GM23338 (cell line): ENCODE data around the gene GALNT13. TPM values are rescaled to one million over a fixed set of nuclear protein-coding genes. Genes with fewer than 3 reads are reported as not detected.

Experiments
- ATAC-seq: fragments of 200-7000 bp; cut with Tn5 transposase; 3 replicates; pipeline ENCODE4 v1.9.1; 2020
- DNase-seq: peaks from one replicate; pipeline ENCODE4 v3.0.0-alpha.2; 2015; ENCODE audit warnings: low spot score
- H2AFZ ChIP-seq: fragments of 200-600 bp; sonication (generic); 2 replicates; pipeline ENCODE4 v1.8.0; 2016; ENCODE audit warnings: antibody characterized with exemption, mild to moderate bottlenecking, moderate library complexity
- H3F3A ChIP-seq: fragments of 200-600 bp; sonication (generic); replicated peaks from 2 replicates; pipeline ENCODE4 v1.8.0; 2017; ENCODE audit warnings: antibody characterized with exemption, mixed run types, low read depth
- H3K27ac ChIP-seq: fragments of 200-600 bp; sonication (generic); 2 replicates; pipeline ENCODE4 v1.6.1; 2016; ENCODE audit warnings: low read depth
- H3K27me3 ChIP-seq: fragments of 200-600 bp; sonication (generic); 2 replicates; pipeline ENCODE4 v1.8.0; 2016; ENCODE audit warnings: mild to moderate bottlenecking, mixed run types, moderate library complexity; ENCODE audit not compliant: insufficient read depth
- H3K36me3 ChIP-seq: fragments of 200-600 bp; sonication (generic); 2 replicates; pipeline ENCODE4 v1.8.0; 2016; ENCODE audit warnings: mild to moderate bottlenecking; ENCODE audit not compliant: insufficient read depth
- H3K4me1 ChIP-seq: fragments of 200-600 bp; sonication (generic); 2 replicates; pipeline ENCODE4 v1.8.0; 2016; ENCODE audit warnings: mild to moderate bottlenecking, moderate library complexity; ENCODE audit not compliant: insufficient read depth
- H3K4me2 ChIP-seq: fragments of 200-600 bp; sonication (generic); 2 replicates; pipeline ENCODE4 v1.7.1; 2017; ENCODE audit warnings: mixed run types
- H3K4me3 ChIP-seq: fragments of 200-600 bp; sonication (generic); 2 replicates; pipeline ENCODE4 v1.6.1; 2016; ENCODE audit warnings: mixed run types
- H3K79me2 ChIP-seq: fragments of 200-600 bp; sonication (generic); replicated peaks from 2 replicates; pipeline ENCODE4 v1.8.0; 2017; ENCODE audit warnings: mild to moderate bottlenecking; ENCODE audit not compliant: insufficient read depth
- H3K9me2 ChIP-seq: fragments of 200-600 bp; sonication (generic); 2 replicates; pipeline ENCODE4 v1.8.0; 2017; ENCODE audit not compliant: insufficient read depth
- H4K20me1 ChIP-seq: fragments of 200-600 bp; sonication (generic); replicated peaks from 2 replicates; pipeline ENCODE4 v1.8.0; 2017; ENCODE audit warnings: mild to moderate bottlenecking; ENCODE audit not compliant: insufficient read depth
- H3K27ac Mint-ChIP-seq: 2 replicates; pipeline ENCODE4 v1.8.0; 2020; ENCODE audit warnings: inconsistent platforms, mild to moderate bottlenecking, moderate library complexity, mixed read lengths
- H3K27me3 Mint-ChIP-seq: 3 replicates; pipeline ENCODE4 v1.8.0; 2022; ENCODE audit warnings: low read depth, mild to moderate bottlenecking, moderate library complexity, mixed read lengths, inconsistent platforms; ENCODE audit not compliant: insufficient read depth, poor library complexity
- H3K36me3 Mint-ChIP-seq: 3 replicates; pipeline ENCODE4 v1.8.0; 2021; ENCODE audit warnings: low read depth, mild to moderate bottlenecking, inconsistent platforms, moderate library complexity, mixed read lengths
- H3K4me1 Mint-ChIP-seq: 3 replicates; pipeline ENCODE4 v1.8.0; 2020; ENCODE audit warnings: mild to moderate bottlenecking, inconsistent platforms, mixed read lengths
- H3K4me3 Mint-ChIP-seq: 3 replicates; pipeline ENCODE4 v1.8.0; 2021; ENCODE audit warnings: moderate library complexity, mild to moderate bottlenecking, inconsistent platforms, mixed read lengths
- H3K9me3 Mint-ChIP-seq: 3 replicates; pipeline ENCODE4 v1.8.0; 2020; ENCODE audit warnings: moderate library complexity, mild to moderate bottlenecking, inconsistent platforms, mixed read lengths
- CREB1 ChIP-seq: fragments of 250-450 bp; sonication (Bioruptor Pico); IDR thresholded peaks from 2 replicates; pipeline ENCODE4 v1.5.0; 2020; ENCODE audit warnings: low read depth, mild to moderate bottlenecking, moderate library complexity
- CTCF ChIP-seq, 2 experiments: fragments of 200-600 bp in 1 of 2; sonication (generic) in 1 of 2; conservative IDR thresholded peaks; 2 replicates each; pipeline versions ENCODE4 v1.5.1 to v1.6.1; 2016 to 2017; ENCODE audit warnings: antibody characterized with exemption in 2 of 2, low read depth in 2 of 2, mild to moderate bottlenecking in 2 of 2, moderate library complexity in 1 of 2
- ETS1 ChIP-seq: IDR thresholded peaks from 2 replicates; pipeline ENCODE4 v1.6.1; 2016; ENCODE audit warnings: antibody characterized with exemption
- EZH2phosphoT487 ChIP-seq: fragments of 200-600 bp; sonication (generic); IDR thresholded peaks from one replicate; pipeline ENCODE4 v1.8.1; 2018; ENCODE audit warnings: antibody characterized with exemption; ENCODE audit not compliant: unreplicated experiment
- JUNB ChIP-seq: IDR thresholded peaks from one replicate; pipeline ENCODE4 v1.6.1; 2016; ENCODE audit warnings: antibody characterized with exemption; ENCODE audit not compliant: unreplicated experiment
- NANOG ChIP-seq: IDR thresholded peaks from 2 replicates; pipeline ENCODE4 v1.6.1; 2016; ENCODE audit warnings: antibody characterized with exemption, borderline replicate concordance
- POLR2AphosphoS5 ChIP-seq: IDR thresholded peaks from 2 replicates; pipeline ENCODE4 v1.6.1; 2016; ENCODE audit warnings: antibody characterized with exemption, low read depth
- REST ChIP-seq: IDR thresholded peaks from one replicate; pipeline ENCODE4 v1.6.1; 2018; ENCODE audit warnings: antibody characterized with exemption; ENCODE audit not compliant: unreplicated experiment
- STAT1 ChIP-seq: IDR thresholded peaks from one replicate; pipeline ENCODE4 v1.6.1; 2016; ENCODE audit warnings: antibody characterized with exemption; ENCODE audit not compliant: unreplicated experiment
- ZNF331 ChIP-seq: fragments of 250-450 bp; sonication (Bioruptor Pico); IDR thresholded peaks from 2 replicates; pipeline ENCODE4 v1.5.0; 2020; ENCODE audit warnings: low read depth, mild to moderate bottlenecking, moderate library complexity
- ZNF462 ChIP-seq: fragments of 250-450 bp; sonication (Bioruptor Pico); IDR thresholded peaks from 2 replicates; pipeline ENCODE4 v1.5.0; 2020; ENCODE audit warnings: mild to moderate bottlenecking, moderate library complexity
- polyA plus RNA-seq: library from polyadenylated mRNA; unstranded; fragments of >200 nt; fragmentation: Nextera tagmentation; extraction: Ambion mirVana; gene quantifications from 2 replicates; pipeline ENCODE4 v1.2.1, GENCODE V29; 2016
- total RNA-seq: library from RNA; depleted of rRNA; stranded (reverse); fragments of >200 nt; shearing (Covaris generic); gene quantifications from 2 replicates; pipeline ENCODE4 v1.2.3, GENCODE V29; 2014

Gene GALNT13
- total and polyA plus RNA-seq, 2 experiments from 2014 or later, result 3.5 to 5.2 TPM

GRCh38 chr2:154466226-154466625 lies 594.5 kb downstream of the GALNT13 start:
- Histone ChIP-seq H2AFZ (no peak overlapping the region), H3K27ac (no peak overlapping the region), H3K27me3 (no peaks in the 10 kb centered on the region), H3K4me3 (no peak overlapping the region), H3K36me3 (no peaks in the 10 kb centered on the region), H3K79me2 (no peaks in the 10 kb centered on the region), H4K20me1 (no peaks in the 10 kb centered on the region), H3K4me2 (no peak overlapping the region), H3K4me1 (no peaks in the 10 kb centered on the region), H3F3A (no peaks in the 10 kb centered on the region), H3K9me2 (0 out of 2 replicates have a peak, but pooled peaks cover 3% of the 10 kb centered on the region)
- no peak overlapping the region for H3K27ac Mint-ChIP-seq
- H3K4me3 Mint-ChIP-seq, result no peak overlapping the region
- TF ChIP-seq EZH2phosphoT487 (no peak), ZNF331 (CRISPR knock-in tag) (no peak), ZNF462 (CRISPR knock-in tag) (no peak), JUNB (no peak), STAT1 (no peak), CREB1 (CRISPR knock-in tag) (no peak), NANOG (no peak), REST (no peak), CTCF (conservative IDR thresholded peaks at IDR 0.05; ENCODE audit: low read depth in 2 of 2) (no peak), POLR2AphosphoS5 (no peak), ETS1 (no peak)
- ATAC-seq (no peak), DNase-seq (no peak)
- H3K9me3 Mint-ChIP-seq, result no peaks in the 10 kb centered on the region
- H3K4me1 Mint-ChIP-seq, result no peaks in the 10 kb centered on the region
- H3K27me3 Mint-ChIP-seq, result no peaks in the 10 kb centered on the region
- no peaks in the 10 kb centered on the region for H3K36me3 Mint-ChIP-seq
